ENCODE results near the gene FZD2.

Gene FZD2

DNA sequence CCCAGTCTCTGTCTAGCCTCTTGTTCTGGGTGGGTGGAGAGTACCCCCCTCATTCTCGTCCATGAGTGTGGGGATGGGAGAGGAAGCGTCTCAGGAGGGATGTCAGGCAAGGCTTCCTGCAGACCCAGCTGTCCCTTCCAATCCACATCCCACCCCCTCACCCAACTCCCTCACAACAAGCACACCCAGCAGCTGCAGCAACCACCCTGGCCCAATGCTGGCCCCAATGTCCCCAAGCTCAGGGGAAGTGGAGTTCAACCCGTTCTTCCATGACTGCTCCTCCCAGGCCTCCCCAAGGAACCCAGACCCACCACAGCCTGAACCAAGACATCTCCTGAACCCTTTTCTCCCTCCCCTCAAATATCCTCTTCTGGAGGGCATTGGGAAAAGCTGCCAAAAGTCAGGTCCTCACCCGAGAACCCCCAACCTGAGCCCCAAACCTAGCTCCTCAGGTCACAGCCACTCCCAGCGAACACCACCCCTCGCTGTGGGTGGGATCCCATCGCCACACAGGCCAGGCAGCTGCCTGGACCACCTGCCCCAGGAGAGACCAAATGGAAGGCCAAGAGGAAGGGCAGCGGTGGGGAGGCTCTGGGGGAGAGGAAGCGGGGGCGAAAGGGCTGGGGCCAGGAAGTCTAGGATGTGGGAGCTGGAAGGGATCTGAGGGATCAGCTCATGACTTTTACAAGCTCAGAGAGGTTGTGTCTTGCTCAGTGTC, 47.6 kb downstream of the FZD2 start:
- Histone ChIP-seq H3K27ac (no peak overlapping the region), H3K4me3 (no peak overlapping the region)
- no peak for DNase-seq (ENCODE audit: low spot score)
- TF ChIP-seq, protein P1, sequence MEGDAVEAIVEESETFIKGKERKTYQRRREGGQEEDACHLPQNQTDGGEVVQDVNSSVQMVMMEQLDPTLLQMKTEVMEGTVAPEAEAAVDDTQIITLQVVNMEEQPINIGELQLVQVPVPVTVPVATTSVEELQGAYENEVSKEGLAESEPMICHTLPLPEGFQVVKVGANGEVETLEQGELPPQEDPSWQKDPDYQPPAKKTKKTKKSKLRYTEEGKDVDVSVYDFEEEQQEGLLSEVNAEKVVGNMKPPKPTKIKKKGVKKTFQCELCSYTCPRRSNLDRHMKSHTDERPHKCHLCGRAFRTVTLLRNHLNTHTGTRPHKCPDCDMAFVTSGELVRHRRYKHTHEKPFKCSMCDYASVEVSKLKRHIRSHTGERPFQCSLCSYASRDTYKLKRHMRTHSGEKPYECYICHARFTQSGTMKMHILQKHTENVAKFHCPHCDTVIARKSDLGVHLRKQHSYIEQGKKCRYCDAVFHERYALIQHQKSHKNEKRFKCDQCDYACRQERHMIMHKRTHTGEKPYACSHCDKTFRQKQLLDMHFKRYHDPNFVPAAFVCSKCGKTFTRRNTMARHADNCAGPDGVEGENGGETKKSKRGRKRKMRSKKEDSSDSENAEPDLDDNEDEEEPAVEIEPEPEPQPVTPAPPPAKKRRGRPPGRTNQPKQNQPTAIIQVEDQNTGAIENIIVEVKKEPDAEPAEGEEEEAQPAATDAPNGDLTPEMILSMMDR (IDR thresholded peaks at IDR 0.05) = no peak

DNA sequence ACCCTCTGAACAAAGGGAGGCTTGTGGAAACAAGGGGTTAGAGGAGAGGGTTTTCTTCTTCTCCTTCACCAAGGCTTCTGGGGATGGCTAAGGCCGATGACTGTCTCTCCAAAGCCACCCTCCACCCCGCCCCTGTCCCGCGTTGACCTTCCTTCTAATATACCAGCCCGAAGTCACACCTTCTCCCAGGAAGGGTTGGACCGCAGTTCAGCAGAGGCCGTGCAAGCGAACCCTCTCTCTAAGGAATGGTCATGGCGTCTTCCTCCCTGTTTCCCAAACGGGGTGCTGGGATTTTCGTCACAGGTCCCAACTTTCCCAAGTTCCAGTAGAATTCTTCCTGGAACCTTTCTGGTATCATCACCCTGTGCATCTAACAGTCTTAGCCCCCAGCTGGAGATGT, 49.4 kb downstream of the FZD2 start:
- Histone ChIP-seq H3K4me3 (no peak overlapping the region), H3K27ac (no peak overlapping the region)
- no peak for DNase-seq (ENCODE audit: low spot score)
- TF ChIP-seq, protein P1 (IDR thresholded peaks at IDR 0.05) = no peak

DNA sequence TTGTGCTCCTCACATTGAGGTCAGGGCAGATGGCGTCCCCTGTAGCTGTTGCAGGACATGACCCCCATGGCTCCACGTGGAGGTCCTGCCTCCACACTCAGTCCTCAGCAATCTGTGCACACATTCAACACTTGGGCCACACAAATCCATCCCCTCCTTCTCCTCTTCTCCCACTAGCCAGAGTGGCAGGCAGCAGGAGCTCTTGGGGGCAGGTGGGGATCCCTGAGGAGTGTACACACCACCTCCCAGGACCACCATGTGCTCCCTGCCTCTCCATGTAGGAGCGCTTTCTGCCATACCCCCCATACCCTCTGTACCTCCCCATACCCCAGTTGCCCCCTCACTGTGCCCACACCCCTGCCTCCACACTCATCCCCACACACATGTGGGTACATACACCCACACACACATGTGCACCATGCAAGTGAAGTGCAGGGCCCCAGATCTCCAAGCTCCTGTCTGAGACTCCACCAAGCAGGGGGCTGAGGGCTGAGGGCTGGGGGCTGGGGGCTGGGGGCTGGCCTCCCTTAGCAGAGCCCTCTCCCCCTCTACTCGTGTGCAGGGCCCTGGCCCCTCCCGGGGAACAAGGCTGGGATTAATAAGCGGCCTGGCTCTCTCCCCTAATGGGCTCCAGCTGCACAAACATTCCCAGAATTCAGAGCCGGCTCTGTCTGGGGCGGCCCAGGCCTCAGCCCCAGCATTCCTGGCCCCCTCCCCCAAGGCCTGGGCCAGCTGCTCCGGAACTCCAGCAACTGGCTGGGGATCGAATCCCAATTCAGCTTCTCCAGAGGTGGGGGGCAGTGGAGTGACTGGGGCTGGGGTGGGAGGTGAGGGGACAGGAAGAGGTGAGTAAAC, 50.8 kb downstream of the FZD2 start:
- TF ChIP-seq, protein P1 (IDR thresholded peaks at IDR 0.05) = no peak
- DNase-seq (ENCODE audit: low spot score) = no peak
- Histone ChIP-seq H3K4me3 (no peak overlapping the region), H3K27ac (peak overlapping the region in 1 of 2 donors; percentile 69)

DNA sequence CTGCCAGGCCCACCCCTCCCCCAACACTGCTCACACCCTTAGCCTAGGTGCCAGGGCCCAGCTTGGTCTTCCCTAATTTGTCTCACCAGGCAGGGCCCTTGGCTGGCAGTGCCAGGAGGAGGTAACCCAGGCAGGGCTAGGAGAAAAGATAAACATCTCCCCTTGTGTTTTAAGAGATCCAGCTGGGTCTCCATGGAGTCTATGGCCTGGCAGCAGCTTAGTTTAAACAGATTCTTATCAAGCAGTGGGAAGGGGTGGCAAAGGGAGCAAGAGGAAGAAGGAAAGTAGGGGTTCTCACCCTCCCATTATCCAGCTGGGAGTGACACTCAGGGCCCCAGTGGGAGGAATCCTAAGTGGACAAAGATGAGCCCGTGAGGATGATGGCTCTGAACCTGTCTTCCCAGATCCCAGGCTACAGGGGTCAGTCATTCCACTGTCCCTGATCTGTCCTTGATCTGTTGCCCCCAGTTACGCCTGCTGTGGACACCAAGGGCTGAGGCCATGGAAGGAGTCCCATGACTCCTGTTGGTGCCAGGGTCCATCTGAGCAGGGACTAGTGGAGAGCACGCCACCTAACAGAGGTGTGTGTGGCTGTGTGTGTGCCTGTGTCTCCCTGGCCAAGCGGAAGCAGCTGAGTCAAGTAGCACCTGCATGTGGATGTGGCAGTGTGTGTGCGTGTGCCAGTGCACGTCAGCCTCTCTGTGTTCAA, 51.6 kb downstream of the FZD2 start:
- TF ChIP-seq, protein P1 (IDR thresholded peaks at IDR 0.05) = no peak
- no peak for DNase-seq (ENCODE audit: low spot score)
- peak overlapping the region in 1 of 2 donors; percentile 69 for H3K27ac ChIP-seq

DNA sequence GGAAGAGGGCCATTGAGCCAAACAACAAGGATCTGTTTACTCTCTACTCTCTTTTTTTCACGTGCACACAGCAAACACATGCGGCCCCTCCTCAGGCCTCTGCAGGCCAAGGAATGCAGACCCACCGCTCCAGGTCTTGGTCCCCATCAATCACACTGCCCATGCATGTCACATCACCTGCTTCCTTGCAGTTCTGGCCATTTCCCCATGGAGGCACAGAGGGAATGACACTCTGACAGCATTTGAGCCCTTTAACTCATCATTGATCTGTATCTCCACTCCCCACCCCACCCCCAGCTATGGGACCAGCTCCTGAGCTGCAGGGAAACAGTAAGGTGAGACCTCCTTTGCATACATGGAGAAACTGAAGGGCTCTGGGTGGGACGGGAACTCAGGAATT, 53.0 kb downstream of the FZD2 start:
- H3K27ac ChIP-seq = no peak overlapping the region
- no peak overlapping the region for H3K4me3 ChIP-seq
- DNase-seq (ENCODE audit: low spot score) = no peak
- TF ChIP-seq, protein P1 (IDR thresholded peaks at IDR 0.05) = no peak

More for the DNA sequence above, 51.6 kb downstream of the FZD2 start:
- no peak overlapping the region for H3K4me3 ChIP-seq
